Activated T-cell treated with anti-CD3 and anti-CD28 coated beads, Interleukin-2, amount 50 U/mL, for 1 hour (primary cell): ENCODE measurements around the gene FAM83E.
"Not testable (repeated sequence)": the region's sequence is repeated elsewhere in the genome, so short reads cannot be mapped to it uniquely, and the experiment has no call there.

Source experiments
- DNase-seq: peaks from one replicate; pipeline ENCODE4 v3.0.0-alpha.2; 2020

Gene FAM83E

GRCh38 chr19:48608798-48609263 is 6.0 kb downstream of the FAM83E start:
- peak; percentile 60 for DNase-seq

- DNase-seq, result no peak
Measured at GRCh38 chr19:48607359-48607755, 7.5 kb downstream of the FAM83E start.

- no peak for DNase-seq
Measured at GRCh38 chr19:48606463-48607358, 8.2 kb downstream of the FAM83E start, which contains the start of gene SPACA4. Gene SPACA4 (plus strand): TSS chr19:48606742. CDS start chr19:48606979, 237 bp downstream.

- no peak for DNase-seq
Measured at GRCh38 chr19:48603850-48604249, 11.0 kb downstream of the FAM83E start.

GRCh38 chr19:48603449-48603848 is 11.4 kb downstream of the FAM83E start:
- no peak for DNase-seq

- no peak for DNase-seq
Measured at GRCh38 chr19:48603001-48603400, 11.9 kb downstream of the FAM83E start.

- no peak for DNase-seq
Measured at GRCh38 chr19:48600679-48601417, 14.0 kb downstream of the FAM83E start.

- DNase-seq, result no peak
Measured at GRCh38 chr19:48598996-48599700, 15.7 kb downstream of the FAM83E start.

GRCh38 chr19:48596679-48597465 is 18.0 kb downstream of the FAM83E start:
- DNase-seq, result peak; percentile 50

- no peak for DNase-seq
Measured at GRCh38 chr19:48596237-48596636, 18.6 kb downstream of the FAM83E start.

GRCh38 chr19:48595833-48596232 is 19.0 kb downstream of the FAM83E start:
- no peak for DNase-seq

- no peak for DNase-seq
Measured at GRCh38 chr19:48595171-48595570, 19.7 kb downstream of the FAM83E start.

GRCh38 chr19:48591021-48591420 is 23.9 kb downstream of the FAM83E start:
- no peak for DNase-seq

GRCh38 chr19:48588670-48589401 is 26.0 kb downstream of the FAM83E start:
- peak; percentile 89 for DNase-seq

- DNase-seq, result no peak
Measured at GRCh38 chr19:48587387-48587786, 27.5 kb downstream of the FAM83E start.

GRCh38 chr19:48582168-48582567 is 32.7 kb downstream of the FAM83E start:
- DNase-seq, result no peak

GRCh38 chr19:48578891-48579290 is 36.0 kb downstream of the FAM83E start:
- no peak for DNase-seq

- DNase-seq, result not testable (repeated sequence)
Measured at GRCh38 chr19:48577908-48578307, 37.0 kb downstream of the FAM83E start.

GRCh38 chr19:48575931-48576622 is 38.8 kb downstream of the FAM83E start:
- no peak for DNase-seq

GRCh38 chr19:48573163-48573505 is 41.7 kb downstream of the FAM83E start:
- no peak for DNase-seq
